Stimulated activated CD8-positive, alpha-beta memory T cell treated with anti-CD3 and anti-CD28 coated beads, Interleukin-15, amount 100 ng/mL, for 1 hour (primary cell): Measurements from ENCODE around the gene TP53BP2.

ENCODE experiments used
- DNase-seq: peaks from one replicate; pipeline ENCODE4 v3.0.0-alpha.2; 2020; ENCODE audit warnings: low read depth

Gene TP53BP2

DNA sequence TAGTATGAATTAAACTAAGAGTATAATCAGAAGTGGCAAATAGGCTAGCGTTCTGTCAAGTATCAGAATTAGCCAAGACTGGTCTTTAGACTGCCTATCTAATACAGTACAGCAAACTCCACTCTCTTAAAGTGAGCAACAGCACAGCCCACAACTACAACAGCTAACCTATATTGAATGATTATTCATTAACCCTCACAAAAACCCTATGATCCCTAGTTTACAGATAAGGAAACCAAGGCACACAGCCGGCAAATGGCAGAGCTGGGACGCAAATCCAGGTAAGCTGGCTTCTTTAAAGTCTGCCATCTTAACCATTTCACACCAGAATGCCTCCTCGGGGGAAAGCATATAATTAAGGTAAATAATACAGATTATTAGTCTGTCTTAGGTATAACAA lies 52.0 kb downstream of the TP53BP2 start:
- DNase-seq = no peak

DNA sequence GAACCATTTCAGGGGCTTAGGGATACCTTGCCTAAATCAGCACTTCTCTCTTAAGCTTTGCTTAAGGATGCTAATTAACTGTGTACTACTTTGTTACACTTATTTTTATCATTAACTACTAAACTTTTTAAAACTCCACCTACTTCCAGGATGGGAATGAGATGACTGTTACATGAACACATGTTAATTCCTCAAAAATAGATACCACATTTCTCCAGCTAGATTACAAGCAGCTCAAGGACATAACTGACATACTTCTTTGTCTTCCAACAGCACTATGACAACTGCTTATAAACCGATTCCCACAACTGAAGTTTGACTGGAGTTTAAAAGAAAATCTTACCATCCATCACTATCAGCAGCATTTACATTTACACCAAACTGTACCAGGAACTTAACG lies 53.7 kb downstream of the TP53BP2 start:
- no peak for DNase-seq

DNA sequence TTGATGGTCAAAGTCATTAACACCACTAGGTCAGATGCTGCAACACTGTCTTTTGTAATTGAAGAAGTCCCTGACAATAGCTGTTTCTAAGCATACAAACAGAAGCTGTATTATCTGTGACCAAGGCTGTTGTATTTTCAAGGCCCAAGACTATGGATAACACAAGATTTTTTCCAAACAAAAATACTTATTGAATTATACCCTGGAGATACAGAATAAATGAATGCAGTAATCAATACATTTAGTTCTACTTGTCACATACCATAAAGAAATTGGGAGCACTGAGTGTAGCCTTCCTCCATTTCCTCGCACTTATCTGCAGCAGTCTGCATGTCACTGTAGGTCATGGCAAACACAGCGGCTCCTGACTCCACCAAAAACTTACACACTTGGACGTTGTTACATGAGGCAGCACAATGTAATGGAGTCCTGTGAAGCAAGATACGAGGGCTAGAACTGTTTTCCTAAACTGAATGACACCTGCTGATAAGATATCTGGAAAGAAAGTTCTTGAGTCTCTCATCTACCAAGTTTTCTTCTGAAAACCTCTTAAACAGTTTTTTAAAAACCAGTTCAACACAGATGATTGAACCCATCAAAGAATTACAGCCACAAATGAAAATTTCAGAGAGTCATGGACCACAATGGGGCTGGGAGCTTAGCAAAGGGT lies 56.9 kb downstream of the TP53BP2 start:
- no peak for DNase-seq

DNA sequence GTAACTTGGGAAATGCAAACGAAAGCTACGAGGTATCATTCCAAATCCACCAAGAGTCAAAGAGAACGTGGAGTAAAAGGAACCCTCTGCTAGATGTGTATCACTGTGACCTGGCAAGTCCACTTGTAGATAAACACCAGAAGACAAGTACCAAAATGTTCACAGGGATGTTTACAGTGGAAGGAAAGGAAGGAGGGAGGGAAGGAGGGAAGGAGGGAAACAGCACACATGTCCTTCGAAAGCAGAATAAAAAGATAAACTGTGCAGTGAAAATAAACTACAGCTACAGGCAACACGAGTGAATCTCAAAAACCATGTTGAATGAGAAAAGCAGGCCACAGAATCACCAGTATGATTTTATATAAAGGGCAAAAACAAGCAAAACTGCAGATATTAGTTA lies 59.9 kb downstream of the TP53BP2 start:
- no peak for DNase-seq

DNA sequence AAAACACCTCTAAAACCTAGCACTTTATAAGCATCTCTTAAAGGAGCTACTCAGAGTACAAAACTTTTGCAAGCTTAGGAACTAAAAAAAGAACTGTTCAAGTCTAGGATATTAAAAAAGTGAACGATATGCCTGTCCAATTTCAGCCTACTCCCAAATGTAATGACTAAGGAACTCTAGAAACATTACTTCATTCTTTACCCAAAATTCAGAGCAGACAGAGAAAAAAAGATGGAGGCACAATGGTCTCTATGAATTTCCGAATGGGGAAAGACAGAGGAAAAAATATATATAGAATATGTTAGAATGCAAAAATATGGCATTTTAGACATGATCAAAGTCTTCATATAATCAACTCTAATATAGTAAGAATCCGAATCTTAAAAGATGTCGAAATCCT lies 61.2 kb downstream of the TP53BP2 start:
- DNase-seq = no peak

DNA sequence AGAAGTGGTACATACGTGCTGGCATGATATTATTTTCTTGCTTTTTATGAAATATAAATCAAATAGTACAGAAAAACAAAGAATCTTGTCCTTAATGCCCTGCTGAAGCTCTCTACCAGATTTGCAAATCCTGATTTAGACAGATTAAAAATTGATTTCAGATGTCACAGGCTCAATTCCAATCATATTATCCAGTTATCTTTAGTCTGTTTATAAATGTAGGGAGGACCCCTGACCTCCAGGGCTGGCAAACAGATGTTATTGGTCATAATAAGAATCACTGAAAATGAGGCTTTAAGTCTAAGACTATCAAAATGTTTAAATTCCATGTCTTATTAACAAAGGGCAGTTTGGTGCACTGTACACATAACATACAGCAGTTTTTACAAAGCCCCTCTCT lies 62.1 kb downstream of the TP53BP2 start:
- no peak for DNase-seq

DNA sequence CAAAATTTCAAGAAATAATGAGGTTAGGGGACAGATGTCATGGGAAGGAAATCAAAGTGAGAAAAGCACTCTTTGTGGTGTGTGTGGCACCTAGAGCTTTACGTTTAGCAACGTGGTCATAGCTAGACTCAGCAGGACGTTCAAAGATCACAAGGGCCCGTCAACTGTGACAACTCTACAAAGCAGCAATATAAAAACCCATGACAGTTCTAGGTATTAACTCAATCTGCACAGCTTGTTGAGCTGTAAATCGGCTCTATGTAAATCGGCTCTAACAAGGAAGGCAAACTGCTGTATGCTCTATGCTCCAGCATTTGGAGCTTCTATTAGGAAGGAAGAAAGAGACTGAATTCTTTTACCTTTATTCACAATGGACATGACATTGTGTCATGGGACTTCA lies 64.8 kb downstream of the TP53BP2 start:
- no peak for DNase-seq

DNA sequence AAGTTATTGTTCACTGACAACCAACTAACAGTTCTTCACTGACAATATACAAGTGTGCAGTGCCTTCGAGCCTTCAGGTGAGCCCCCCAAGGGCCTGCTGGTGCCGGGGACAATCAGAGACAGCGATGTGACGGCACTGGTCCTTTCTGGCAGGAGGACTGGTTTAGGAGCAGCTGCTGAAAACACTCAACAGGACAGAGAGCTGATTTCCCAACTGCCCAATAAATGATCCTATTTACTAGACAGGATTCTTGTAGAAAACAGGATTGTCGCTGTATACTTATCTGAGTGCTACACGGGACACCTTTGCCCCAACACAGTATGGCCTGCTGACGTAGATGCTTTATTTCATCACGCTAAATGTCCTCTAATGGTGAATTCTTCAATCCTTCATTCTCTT lies 65.4 kb downstream of the TP53BP2 start:
- no peak for DNase-seq

DNA sequence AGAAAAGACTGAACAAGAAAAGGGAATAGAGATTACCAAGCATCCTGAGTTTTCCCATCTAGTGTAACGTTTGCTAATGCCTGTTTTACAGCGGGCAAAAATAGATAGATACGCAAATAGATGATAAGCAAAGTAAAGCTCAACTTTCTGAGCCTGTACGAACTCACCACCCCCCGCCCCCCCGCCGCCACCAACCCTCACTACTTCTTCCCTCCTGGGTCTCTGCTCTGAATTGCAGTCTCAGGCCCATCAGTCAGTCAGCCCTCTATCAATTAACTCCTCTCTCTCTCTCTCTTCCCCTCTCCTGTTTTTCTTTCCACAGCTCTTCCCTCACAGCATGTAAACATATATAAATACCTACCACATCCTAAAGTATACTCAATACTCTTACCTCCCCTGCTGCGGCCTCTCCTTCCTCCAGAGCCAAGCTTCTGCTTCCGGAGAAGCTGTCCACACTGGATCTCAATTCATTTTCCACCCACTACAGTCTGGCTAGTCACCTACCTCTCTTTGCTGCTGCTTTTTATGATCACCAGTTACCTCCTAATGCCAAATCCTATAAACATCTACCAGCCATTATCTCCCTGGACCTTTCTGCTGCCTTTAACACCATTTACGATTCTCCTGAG lies 68.8 kb downstream of the TP53BP2 start:
- no peak for DNase-seq

DNA sequence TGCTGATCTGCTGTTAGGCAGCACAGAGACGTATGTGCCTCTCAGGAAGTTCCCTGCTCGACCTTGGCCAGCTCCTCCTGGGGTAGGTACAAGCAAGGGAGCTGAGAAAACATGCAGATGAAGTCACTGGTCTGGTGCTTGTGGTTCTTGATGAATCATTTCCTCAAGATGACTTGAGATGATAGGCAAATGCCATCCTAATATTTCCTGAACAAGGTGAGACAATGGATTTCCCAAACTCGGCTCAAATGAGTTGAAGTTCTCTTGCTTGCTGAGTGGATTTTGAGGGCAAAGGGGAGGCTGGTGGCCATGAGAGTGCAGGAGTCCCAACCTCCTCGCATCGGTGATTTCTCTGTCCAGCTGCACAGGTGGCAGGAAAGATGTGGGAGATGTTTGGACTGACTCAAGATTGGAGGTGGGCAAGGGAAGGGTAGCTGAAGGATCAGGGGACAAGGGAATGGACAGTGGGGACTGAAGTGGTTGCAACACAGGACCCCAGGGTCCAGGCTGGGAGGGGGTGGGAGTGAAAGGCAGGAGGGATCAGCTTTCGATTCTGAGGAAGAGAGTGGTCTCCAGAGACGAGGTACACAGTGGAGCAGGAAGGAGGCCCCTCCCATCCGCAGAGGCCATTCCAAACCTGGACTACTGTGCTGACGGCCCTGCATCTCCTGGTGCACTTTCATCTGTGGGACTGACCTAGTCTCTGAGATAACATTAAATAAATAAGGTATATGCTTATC lies 69.5 kb downstream of the TP53BP2 start:
- DNase-seq = peak; percentile 9

DNA sequence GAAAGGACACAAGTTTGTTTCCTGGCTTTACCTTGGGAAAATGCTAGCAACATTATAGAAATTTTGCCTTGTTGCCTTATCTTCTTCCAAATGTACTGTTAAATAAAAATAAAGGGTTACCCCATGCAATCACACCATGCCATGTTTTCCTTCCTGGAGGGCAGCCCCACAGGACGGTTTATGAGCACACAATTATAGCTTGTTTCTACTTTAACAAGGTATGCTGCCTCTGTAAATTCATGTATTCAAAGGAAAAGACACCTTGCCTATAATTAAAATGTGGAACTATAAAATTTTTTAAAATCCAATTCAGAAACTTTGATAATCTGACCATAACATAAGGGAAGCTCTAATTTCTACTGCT lies 70.1 kb downstream of the TP53BP2 start:
- DNase-seq = no peak

DNA sequence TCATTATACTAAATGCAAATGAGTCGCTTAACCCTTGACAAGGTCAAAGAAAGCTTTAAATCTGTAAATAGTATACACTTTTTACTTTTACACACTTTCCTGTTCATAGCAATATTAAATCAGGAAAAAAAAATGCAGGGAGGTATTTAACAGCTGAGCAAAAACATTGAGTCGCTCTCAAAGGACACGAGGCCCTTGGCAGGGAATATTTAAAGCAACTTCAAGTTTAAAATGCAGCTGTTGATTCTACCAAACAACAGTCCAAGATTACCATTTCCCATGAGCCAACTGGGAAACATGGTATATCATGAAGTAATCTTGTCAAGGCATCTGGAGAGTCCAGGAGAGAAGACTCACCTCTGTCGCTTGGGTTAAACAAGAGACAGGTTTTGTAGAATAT lies 70.7 kb downstream of the TP53BP2 start:
- DNase-seq = no peak

DNA sequence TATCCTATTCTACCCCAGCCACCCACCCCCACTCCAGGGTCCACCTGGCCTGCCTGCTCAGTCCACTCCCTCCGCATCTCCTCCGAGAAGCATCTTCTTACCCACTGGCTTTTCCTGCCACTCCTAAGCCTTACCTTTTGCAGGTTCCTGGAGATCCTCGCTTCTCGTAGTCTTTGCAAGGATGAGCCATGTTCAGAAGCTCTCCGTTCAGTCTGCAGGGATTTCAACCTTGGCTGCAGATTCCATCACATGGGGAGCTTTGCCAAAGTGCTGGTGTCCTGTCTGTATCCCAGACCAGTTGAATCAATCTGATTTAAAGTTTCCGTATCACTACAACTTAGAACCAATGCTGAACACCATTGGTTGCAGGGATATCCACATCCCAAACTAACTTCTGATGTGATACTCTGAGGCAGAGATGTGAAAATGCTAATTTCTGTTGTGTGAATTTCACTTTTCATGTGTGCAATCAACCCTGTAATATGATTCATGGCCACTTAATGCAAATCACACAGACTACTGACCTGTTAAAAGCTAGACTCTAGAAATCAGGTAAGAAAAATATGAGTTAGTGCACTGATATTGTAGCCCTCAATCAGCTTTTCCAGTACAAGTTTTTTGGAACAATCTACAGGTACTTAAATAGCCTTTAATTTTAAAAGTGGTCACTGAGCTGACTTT lies 71.5 kb downstream of the TP53BP2 start:
- DNase-seq = no peak

DNA sequence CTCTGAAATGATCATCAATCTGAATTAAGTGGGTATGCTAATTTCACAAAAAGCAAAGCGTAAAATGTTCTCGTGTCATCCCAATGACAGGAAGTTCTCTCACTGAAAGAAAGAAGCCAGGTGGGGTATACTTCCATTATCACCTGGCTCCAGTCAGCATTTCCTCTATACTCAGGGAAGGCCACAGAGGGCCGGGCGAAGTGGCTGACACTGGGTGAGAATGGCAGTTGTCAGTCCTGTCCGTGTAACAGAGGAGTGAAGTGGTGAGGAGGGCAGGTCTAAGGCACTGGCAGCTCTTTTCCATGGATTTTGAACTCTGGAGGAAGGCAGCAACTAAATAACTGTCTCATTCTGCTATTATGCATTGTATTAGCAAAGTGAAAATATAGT lies 73.0 kb downstream of the TP53BP2 start:
- DNase-seq = no peak

DNA sequence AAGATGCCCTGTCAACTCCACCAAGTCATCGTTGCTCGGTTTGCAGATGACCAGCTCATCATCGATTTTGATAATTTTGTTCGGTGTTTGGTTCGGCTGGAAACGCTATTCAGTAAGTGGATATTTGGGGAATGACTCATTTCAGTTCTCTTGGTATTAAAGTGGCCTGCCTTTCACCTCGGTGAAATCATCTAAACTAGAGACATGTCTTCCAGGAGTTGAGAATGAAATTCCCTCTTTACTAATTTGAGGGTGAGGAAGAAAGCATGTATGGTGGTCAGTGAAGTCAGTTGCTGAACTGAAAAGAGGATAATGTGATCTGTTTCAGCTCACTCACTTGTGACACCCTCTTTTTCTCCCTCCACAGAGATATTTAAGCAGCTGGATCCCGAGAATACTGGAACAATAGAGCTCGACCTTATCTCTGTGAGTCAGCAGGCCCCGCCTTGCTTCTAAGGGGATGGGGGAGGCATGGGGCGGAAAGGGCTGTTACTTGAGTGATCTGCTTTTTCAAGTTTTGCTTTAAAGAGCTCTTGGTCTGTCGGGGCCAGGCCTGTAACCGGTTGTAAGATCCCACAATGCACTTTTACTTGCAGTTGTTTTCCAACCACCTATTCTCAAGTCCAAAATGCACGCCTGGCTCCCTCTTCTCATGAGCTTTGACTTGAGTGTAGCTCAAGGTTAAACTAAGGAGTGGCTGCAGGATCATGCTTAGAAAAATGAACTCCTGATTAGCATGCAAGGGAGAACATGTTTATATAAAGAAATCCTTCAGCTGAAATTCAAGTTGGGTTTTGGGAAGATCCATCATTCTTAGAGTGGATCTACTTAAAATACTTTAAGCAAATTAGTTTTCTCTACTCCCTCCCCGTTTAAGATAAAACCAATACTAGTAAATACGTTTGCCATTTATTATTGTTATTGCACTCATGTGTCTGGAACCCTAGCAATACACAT lies 73.7 kb downstream of the TP53BP2 start:
- no peak for DNase-seq

DNA sequence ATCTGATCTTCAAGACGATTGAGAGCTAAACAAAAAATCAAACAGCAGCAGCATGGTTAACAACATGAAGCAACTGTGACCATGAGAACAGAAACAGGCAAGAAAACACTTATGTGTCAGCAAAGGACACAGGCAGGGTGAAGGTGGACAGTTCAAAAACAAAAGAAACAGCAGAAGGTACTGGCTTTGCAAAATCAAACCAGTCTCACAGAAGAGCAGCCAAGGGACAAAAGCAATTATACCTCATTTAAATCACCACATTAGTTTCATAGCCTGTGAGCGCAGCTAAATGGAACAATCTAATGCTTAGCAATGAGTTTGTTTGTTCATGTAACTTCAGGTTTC lies 74.3 kb downstream of the TP53BP2 start:
- no peak for DNase-seq

DNA sequence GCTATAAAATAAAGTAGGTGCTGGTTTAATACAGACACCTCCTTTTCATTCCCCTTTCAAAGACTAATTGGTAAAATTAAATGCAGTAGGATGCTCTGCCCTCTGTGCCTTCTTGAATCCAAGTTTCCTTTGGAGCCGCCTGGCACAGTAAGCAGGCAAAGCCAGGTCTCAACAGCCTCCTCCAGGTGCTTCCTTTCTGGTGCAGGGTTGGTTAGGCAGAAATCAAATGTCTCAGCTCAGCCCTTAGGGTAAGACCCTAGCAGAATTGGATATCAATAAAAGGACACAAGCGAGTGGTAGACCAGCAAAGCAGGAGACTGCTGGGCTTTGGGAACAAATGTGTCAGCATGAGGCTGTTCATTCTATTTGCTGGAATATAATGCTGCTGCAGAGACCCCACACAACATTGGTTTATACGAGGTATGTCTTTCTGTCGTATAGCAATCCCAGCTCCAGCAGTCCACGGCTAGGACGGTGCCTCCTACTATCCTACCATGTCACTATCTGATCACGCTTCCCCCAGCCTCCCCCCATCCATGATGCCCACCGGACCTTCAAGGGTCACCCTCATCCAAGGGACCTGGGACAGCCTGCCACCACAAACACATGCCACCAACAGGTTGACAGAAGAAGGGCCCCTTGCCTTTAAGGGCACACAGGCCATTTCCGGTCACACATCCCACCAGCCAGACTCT lies 75.0 kb downstream of the TP53BP2 start:
- no peak for DNase-seq

DNA sequence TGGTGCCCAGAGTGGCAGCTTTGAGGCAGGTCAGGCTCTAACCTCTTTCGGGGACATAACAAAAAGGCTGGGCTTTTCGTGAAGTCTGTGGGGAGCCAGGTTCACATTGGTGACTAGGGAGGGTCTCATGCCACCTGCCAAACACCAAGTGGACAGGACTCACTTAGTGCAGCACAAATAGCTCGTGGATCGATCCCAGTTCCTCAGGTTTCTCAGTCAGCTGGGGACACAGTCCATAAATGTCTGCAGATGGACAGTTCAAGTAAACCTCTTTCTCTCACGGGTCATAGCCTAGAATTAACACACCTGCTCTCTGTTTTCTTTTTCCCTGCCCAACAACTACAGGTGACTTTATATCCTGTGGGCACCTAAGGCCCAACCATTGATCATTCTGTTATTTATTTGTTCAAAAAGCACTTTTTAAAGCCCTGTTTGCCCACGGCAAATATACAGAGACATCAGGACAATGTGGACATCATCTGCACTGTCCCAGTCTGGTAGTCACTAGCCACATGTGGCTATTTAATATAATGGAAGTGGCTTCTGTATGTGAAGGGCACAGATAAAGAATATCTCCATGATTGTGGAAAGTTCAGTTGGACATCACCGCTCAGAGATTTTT lies 79.9 kb downstream of the TP53BP2 start:
- DNase-seq = no peak

DNA sequence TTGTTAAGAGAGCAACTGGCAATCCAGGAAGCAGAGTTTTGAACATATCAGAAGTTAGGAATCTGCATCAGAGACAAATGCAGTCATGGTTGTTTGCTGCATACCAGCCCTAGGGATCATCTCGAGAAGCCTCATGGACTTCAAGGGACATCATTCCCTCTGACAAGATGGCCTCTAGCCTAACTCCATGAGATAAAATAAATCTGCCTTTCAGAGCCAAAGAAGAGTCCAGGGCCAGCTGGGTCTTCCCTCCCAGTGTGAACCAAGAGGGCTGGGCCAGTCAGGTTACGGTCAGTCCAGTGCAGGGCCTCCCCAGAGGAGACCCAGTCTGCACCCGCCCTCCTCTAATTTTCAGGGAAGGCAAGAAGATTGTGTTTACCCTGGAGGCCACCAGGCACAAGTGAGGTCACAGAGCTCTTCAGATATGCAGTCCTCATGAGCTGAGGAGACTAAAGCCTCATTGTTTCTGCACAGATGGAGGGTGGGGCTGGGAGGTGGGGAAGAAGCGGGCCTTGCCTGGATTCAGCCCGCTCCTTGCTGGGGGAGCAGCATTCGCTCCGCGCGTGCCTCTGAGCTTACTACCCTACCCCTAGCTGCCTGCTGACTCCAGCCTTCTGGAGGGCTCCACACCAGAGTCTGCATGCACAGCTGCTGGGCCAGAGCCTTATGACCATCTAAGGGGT lies 80.6 kb downstream of the TP53BP2 start:
- DNase-seq = no peak

DNA sequence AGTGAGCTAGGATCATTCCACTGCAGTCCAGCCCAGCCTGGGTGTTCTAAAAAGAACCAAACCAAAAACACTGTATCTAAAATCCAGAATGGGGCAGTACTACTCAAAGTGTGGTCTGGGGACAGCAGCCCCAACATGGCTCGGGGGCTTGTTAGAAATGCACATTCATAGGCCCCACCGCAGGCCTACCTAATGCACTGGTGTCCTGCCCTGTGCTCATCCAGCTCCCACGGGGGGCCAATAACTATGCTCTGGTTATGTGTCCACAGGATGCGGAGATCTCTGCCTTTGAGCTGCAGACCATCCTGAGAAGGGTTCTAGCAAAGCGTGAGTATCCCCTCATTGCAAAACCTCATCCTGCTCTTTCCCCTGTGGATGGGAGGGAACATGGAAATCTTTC lies 81.9 kb downstream of the TP53BP2 start:
- DNase-seq = no peak
